Measurements from ENCODE around the gene ZNF717.
A peak's percentile ranks its signal among the peaks of the same experiment; 100 is the strongest.

ZNF717 gene

GRCh38 chr3:75768303-75769017 is 16.9 kb downstream of the ZNF717 start:
- H3K9me3 ChIP-seq (ENCODE audit: insufficient read depth, low read length), result peaks cover 11% of the 10 kb centered on the region; the same call in 1 of the 2 replicates
- no peak overlapping the region for H3K4me3 ChIP-seq (ENCODE audit: insufficient read length, low read depth)
- no peaks in the 10 kb centered on the region for H3K4me1 ChIP-seq (ENCODE audit: insufficient read depth, insufficient read length)
- peaks cover 4% of the 10 kb centered on the region for H3K36me3 ChIP-seq (ENCODE audit: insufficient read depth, insufficient read length, low read length)
- DNase-seq (ENCODE audit: low read depth, low spot score), result no peak
- no peaks in the 10 kb centered on the region for H3K27me3 ChIP-seq (ENCODE audit: insufficient read depth, insufficient read length)
- H3K9ac ChIP-seq (ENCODE audit: insufficient read length, low read depth), result no peak overlapping the region
- TF ChIP-seq YY1 (IDR thresholded peaks at IDR 0.05; ENCODE audit: insufficient read depth, insufficient read length), result no peak
- no peak for TF ChIP-seq SUZ12 (IDR thresholded peaks at IDR 0.05; ENCODE audit: extremely low read depth, insufficient read depth, insufficient read length)
- no peak for TF ChIP-seq ZNF274 (IDR thresholded peaks at IDR 0.05; ENCODE audit: low read depth, low read length)

DNA sequence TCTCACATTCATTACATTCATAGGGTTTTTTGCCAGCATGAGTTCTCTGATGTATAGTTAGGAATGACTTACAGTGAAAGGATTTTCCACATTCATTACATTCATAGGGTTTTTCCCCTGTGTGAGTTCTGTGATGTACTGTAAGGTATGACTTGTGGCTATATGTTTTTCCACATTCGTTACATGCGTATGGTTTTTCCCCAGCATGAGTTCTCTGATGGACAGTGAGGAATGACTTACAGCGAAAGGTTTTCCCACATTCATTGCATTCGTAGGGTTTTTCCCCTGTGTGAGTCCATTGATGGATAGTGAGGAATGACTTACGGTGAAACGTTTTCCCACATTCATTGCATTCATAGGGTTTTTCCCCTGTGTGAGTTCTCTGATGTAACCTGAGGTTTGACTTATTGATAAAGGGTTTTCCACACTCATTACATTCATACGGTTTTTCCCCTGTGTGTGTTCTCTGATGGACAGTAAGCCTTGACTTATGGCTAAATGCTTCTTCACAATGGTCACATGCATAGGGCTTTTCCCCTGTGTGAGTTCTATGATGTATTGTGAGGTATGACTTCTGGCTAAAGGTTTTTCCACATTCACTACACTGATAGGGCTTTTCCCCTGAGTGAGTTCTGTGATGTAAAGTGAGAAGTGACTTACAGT is 47.4 kb downstream of the ZNF717 start:
- H3K4me3 ChIP-seq (ENCODE audit: insufficient read length, low read depth), result no peak overlapping the region
- no peak overlapping the region for H3K9ac ChIP-seq (ENCODE audit: insufficient read length, low read depth)
- H3K36me3 ChIP-seq (ENCODE audit: insufficient read depth, insufficient read length, low read length), result peaks cover 5% of the 10 kb centered on the region
- DNase-seq (ENCODE audit: low read depth, low spot score), result no peak
- H3K27me3 ChIP-seq (ENCODE audit: insufficient read depth, insufficient read length), result no peaks in the 10 kb centered on the region
- no peak for TF ChIP-seq YY1 (IDR thresholded peaks at IDR 0.05; ENCODE audit: insufficient read depth, insufficient read length)
- peak; percentile 97 for TF ChIP-seq ZNF274 (IDR thresholded peaks at IDR 0.05; ENCODE audit: low read depth, low read length)
- TF ChIP-seq SUZ12 (IDR thresholded peaks at IDR 0.05; ENCODE audit: extremely low read depth, insufficient read depth, insufficient read length), result no peak
- H3K9me3 ChIP-seq (ENCODE audit: insufficient read depth, low read length), result peaks cover 90% of the 10 kb centered on the region
- H3K4me1 ChIP-seq (ENCODE audit: insufficient read depth, insufficient read length), result no peaks in the 10 kb centered on the region

DNA sequence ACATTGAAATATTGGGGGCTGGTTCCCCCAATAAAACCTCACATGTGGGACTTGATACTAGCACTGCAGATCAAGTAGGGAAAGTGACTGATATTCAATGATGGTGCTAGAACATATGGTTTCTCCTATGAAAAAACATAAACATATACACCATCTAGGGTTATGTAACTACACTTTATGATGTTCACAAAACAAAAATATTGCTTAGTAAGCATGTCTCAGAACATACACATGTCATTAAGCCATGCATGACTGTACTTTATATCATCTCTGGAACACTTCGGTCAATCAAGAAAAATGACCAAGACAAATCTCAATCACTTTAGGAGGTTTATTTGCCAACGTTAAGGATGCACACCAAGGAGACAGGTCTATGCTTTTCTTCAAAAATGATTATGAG is 57.4 kb downstream of the ZNF717 start:
- H3K9me3 ChIP-seq (ENCODE audit: insufficient read depth, low read length), result peaks cover 57% of the 10 kb centered on the region
- H3K4me3 ChIP-seq (ENCODE audit: insufficient read length, low read depth), result no peak overlapping the region
- H3K27me3 ChIP-seq (ENCODE audit: insufficient read depth, insufficient read length), result no peaks in the 10 kb centered on the region
- no peaks in the 10 kb centered on the region for H3K36me3 ChIP-seq (ENCODE audit: insufficient read depth, insufficient read length, low read length)
- TF ChIP-seq YY1 (IDR thresholded peaks at IDR 0.05; ENCODE audit: insufficient read depth, insufficient read length), result no peak
- TF ChIP-seq SUZ12 (IDR thresholded peaks at IDR 0.05; ENCODE audit: extremely low read depth, insufficient read depth, insufficient read length), result no peak
- no peak for TF ChIP-seq ZNF274 (IDR thresholded peaks at IDR 0.05; ENCODE audit: low read depth, low read length)
- no peaks in the 10 kb centered on the region for H3K4me1 ChIP-seq (ENCODE audit: insufficient read depth, insufficient read length)
- DNase-seq (ENCODE audit: low read depth, low spot score), result no peak
- H3K9ac ChIP-seq (ENCODE audit: insufficient read length, low read depth), result no peak overlapping the region

GRCh38 chr3:75692061-75692460 is 93.3 kb downstream of the ZNF717 start:
- Histone ChIP-seq H3K9me3 (ENCODE audit: insufficient read depth, low read length) (no peaks in the 10 kb centered on the region), H3K4me3 (ENCODE audit: insufficient read length, low read depth) (no peak overlapping the region), H3K27me3 (ENCODE audit: insufficient read depth, insufficient read length) (no peaks in the 10 kb centered on the region), H3K36me3 (ENCODE audit: insufficient read depth, insufficient read length, low read length) (no peaks in the 10 kb centered on the region), H3K9ac (ENCODE audit: insufficient read length, low read depth) (no peak overlapping the region), H3K4me1 (ENCODE audit: insufficient read depth, insufficient read length) (no peaks in the 10 kb centered on the region)
- TF ChIP-seq YY1 (IDR thresholded peaks at IDR 0.05; ENCODE audit: insufficient read depth, insufficient read length) (no peak), ZNF274 (IDR thresholded peaks at IDR 0.05; ENCODE audit: low read depth, low read length) (no peak), SUZ12 (IDR thresholded peaks at IDR 0.05; ENCODE audit: extremely low read depth, insufficient read depth, insufficient read length) (no peak)
- no peak for DNase-seq (ENCODE audit: low read depth, low spot score)

GRCh38 chr3:75687323-75687722 is 98.0 kb downstream of the ZNF717 start:
- DNase-seq (ENCODE audit: low read depth, low spot score), result no peak
- Histone ChIP-seq H3K9me3 (ENCODE audit: insufficient read depth, low read length) (no peaks in the 10 kb centered on the region), H3K4me3 (ENCODE audit: insufficient read length, low read depth) (no peak overlapping the region), H3K36me3 (ENCODE audit: insufficient read depth, insufficient read length, low read length) (no peaks in the 10 kb centered on the region), H3K4me1 (ENCODE audit: insufficient read depth, insufficient read length) (no peaks in the 10 kb centered on the region), H3K9ac (ENCODE audit: insufficient read length, low read depth) (no peak overlapping the region), H3K27me3 (ENCODE audit: insufficient read depth, insufficient read length) (no peaks in the 10 kb centered on the region)
- no peak for TF ChIP-seq ZNF274 (IDR thresholded peaks at IDR 0.05; ENCODE audit: low read depth, low read length)
- TF ChIP-seq YY1 (IDR thresholded peaks at IDR 0.05; ENCODE audit: insufficient read depth, insufficient read length), result no peak
- TF ChIP-seq SUZ12 (IDR thresholded peaks at IDR 0.05; ENCODE audit: extremely low read depth, insufficient read depth, insufficient read length), result no peak

Data from NT2/D1 (cell line).